Upper lobe of left lung (tissue), 4 donors: ENCODE data around the gene PDILT.

Experiments
- CTCF ChIP-seq, 6 experiments: fragments of 450-650 bp in 4 of 6; fragments of 200-600 bp in 2 of 6; sonication (generic) in 2 of 6; IDR thresholded peaks; one replicate each; pipeline ENCODE4 v1.5.1; 2016 to 2019; ENCODE audit warnings: antibody characterized with exemption in 6 of 6
- EP300 ChIP-seq, 4 donors: sonication (generic); formaldehyde crosslinking; IDR thresholded peaks; one replicate each; pipeline ENCODE4 v1.5.1; 2017; ENCODE audit warnings: antibody characterized with exemption in 4 of 4, control low read depth in 2 of 4
- POLR2A ChIP-seq, 4 donors: fragments of 450-650 bp; IDR thresholded peaks; one replicate each; pipeline ENCODE4 v1.5.1; 2016 to 2017; ENCODE audit warnings: antibody characterized with exemption in 4 of 4, mild to moderate bottlenecking in 2 of 4
- POLR2AphosphoS5 ChIP-seq, 2 donors: sonication (generic); formaldehyde crosslinking; IDR thresholded peaks; one replicate each; pipeline ENCODE4 v1.5.1; 2017; ENCODE audit warnings: antibody characterized with exemption in 2 of 2

- TF ChIP-seq POLR2A (IDR thresholded peaks at IDR 0.05) (no peak), EP300 (IDR thresholded peaks at IDR 0.05) (no peak), CTCF (IDR thresholded peaks at IDR 0.05) (no peak), POLR2AphosphoS5 (IDR thresholded peaks at IDR 0.05) (no peak)
Measured at GRCh38 chr16:20402651-20403050, 1.9 kb downstream of the PDILT start.
